ENCODE data around the gene SLC16A8.
"Not testable (repeated sequence)": the region's sequence is repeated elsewhere in the genome, so short reads cannot be mapped to it uniquely, and the experiment has no call there.

Gene SLC16A8

DNA sequence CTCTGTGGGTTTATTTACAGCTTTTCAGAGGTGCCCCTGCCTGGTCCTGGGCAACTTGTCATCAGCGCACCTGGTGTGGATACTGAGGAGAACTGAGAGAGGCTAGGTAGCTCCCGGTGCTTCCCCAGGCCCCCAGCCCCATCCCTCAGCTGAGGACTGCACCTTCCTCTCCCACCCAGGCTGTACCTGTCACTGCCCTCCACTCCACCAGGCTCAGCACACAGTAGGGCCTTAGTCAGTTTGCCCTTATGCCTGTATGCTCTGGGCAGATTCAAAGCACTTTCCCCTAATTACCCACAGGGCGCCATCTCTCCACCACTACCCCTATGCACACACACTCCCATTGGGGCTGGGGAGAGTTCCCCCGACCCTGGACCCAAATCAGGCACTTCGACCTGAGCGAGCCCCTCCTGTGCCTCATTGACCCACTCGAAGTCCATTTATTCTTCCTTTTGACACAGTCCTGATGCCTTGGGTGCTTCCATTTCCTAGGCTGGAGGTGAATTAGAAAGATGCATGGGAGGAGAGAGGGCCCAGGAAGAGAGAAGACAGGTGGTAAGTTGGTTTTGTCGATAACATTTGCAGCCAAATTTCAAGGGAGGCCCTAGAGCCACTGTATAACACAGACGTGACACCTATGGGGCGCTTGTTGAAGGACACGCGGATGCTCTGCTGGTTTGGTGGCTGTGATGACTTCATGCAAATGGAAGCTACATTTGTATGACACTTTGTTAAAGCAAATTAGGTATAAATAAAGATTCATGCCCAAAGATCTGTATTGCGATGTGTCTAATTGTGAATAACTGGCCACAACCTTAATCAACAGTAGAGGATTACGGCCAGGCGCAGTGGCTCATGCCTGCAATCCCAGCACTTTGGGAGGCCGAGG, 40.6 kb downstream of the SLC16A8 start:
- DNase-seq (ENCODE audit: low read depth) = no peak

DNA sequence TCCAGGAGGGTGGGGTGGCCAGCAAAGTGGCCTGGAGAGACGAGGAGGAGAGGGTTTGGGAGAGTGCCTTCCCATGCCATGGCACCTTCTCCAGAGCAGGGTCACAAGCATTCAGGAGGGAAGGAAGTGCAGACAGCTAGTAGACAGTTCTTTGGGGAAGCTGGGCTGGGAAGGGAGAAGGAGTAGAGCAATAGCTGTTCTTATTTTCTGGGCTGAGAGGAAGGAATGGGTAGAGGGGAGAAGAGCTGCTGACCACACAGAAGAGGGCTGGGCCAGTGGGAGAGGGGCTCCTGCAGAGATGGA, 41.5 kb downstream of the SLC16A8 start:
- DNase-seq (ENCODE audit: low read depth) = no peak

DNA sequence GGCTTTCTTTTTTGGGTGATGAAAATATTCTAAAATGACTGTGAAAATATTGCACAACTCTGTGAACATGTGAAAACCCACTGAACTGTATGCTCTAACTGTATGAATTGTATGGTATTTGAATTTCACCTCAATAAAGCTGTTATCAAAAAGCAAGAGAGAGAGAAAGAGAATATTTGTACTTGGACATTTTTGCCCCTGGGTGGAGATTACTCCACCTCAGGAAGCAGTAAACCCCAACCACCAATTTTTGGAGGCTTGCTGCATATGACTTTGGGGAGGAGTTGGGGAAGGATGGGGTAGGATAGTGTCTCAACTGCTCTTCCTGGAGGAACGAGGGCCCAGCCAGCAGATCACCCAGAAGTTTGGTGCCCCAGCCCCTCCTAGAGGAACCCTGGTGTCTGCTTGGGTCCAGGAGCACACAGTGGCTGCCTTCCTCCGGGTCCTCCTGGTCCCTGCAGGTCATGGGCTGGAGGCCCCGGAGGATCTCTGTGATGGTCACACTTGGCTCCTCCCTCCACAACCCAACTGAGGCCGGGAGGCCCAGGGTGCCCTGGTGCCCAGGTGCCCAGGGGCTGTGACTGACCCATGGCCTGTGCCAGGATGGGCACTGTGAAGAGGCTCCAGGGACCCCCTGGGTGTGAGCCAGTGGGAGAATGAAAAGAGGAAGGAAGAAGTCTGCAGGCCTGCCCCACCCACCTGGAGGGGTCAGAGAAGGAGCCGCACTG, 42.1 kb downstream of the SLC16A8 start:
- no peak for DNase-seq (ENCODE audit: low read depth)

DNA sequence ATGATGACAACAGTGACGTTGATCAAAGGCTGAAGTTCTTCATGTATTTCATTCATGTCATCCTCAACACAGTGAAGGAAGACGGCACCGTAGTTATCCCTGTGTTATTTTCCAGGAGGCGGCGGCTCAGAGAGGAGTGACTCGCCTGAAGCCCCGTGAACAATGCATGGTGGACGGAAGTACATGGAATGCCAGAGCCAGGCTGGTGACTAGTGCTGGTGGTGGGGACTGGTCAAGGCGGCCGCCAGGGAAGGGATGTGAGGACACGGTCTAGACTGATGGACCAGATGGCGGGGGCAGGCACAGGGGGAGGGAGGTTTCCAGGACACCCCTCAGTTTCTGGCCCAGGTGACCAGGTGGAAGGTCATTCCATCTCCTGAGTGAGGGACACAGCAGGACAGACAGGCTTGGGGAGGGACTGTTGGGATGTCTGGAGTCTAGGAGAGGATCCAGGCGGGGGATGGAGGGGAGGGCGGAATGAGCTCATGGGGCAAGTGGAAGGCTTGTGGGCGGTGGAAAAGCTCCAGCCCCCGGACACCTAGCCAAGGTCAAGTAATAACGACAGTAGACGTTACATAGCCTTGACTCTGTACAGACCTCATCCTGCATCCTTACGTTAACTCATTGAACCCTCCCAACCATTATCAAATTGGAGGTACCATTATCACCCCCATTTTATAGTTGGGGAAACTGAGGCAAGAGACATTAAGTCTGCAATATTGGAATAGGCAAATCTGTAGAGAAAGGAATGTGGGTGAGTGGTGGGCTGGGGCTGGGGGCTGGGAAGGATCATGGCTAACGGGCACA, 42.8 kb downstream of the SLC16A8 start:
- no peak for DNase-seq (ENCODE audit: low read depth)

DNA sequence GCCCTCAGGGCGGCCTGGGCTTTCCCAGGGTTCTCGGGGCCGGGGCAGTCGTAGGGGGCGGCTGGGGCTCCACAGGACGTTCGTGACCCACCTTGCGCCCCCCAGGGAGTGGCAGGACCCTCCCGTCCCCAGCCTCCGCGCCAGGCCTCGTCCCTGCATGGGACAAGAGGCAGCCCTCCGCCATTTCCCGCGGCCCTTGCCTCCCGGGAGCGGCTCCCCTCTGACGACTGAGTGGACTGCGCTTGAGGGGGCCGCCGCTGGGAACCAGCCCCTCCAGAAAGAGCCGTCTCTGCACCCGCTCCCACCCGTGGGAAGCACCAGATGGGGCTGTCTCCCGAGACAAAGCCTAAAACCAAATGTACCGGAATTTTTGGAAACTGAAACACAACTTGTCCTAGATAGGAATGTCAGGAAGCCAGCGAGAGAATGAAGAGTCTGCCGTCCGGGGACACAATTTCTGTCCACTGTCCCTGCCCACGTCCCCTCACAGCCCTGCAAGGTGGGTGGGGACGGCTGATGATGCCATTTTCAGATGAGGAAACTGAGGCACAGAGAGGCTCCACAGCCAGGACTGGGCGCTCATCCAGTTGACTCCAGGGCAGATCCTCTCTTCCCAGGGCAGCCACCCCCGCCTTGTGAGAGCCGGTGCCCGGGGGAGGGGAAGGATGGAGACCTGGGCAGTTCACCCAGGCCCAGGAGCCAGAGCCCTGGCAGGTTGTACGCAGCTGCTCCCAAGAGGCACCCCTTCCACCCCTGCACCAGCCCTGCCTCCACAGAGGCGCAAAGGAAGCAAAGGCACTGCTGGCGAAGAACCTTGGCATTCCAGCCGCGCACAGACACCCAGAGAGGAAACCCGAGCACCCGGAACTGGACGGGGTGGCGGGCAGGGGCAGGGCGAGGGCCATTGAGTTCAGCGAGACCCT, 44.8 kb downstream of the SLC16A8 start:
- no peak for DNase-seq (ENCODE audit: low read depth)

DNA sequence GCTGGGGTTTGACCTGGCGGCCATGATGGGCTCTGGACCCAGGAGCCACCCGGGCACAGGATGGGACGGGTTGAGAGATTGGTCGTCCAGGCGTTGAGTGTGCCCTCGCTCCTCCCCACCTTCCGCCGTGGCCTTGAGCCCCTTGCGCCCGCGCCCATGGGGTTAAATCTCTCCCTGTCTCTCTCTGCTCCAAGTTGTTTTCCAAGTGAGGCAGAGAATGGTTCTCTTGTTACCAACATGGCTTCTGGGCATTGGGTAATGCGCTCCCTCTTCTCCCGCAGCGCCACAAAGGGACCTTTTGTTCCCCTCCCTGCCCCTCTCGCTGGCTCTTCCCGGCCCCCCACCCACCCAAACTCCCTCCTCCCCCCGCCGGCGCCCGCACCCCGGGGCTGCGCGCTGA, 45.6 kb downstream of the SLC16A8 start:
- no peak for DNase-seq (ENCODE audit: low read depth)

DNA sequence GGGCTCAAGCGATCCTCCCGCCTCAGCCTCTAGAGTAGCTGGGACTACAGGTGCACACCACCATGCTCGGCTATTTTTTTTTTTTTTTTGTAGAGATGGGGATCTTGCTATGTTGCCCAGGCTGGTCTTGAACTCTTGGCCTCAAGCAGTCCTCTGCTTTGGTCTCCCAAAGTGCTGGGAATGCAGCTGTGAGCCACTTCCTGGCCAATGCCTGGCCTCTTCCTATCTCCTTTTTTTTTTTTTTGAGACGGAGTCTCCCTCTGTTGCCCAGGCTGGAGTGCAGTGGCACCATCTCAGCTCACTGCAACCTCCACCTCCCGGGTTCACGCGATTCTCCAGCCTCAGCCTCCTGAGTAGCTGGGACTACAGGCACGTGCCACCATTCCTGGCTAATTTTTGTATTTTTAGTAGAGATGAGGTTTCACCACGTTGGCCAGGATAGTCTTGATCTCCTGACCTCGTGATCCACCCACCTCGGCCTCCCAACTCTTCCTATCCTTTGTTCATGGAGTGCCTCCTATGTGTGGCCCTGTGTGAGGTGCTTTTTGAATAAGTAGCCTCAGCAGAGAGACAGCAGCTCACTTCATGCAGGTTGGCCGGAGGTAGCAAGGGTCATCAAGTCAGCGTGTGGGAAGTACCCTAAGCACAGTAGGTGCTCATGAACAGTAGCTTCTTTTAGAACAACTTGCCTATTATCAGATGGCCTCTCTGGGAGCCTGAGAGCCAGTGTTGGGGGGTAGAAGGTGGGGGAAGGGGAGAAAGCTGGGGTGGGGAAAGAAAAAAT, 46.4 kb downstream of the SLC16A8 start:
- not testable (repeated sequence) for DNase-seq (ENCODE audit: low read depth)

DNA sequence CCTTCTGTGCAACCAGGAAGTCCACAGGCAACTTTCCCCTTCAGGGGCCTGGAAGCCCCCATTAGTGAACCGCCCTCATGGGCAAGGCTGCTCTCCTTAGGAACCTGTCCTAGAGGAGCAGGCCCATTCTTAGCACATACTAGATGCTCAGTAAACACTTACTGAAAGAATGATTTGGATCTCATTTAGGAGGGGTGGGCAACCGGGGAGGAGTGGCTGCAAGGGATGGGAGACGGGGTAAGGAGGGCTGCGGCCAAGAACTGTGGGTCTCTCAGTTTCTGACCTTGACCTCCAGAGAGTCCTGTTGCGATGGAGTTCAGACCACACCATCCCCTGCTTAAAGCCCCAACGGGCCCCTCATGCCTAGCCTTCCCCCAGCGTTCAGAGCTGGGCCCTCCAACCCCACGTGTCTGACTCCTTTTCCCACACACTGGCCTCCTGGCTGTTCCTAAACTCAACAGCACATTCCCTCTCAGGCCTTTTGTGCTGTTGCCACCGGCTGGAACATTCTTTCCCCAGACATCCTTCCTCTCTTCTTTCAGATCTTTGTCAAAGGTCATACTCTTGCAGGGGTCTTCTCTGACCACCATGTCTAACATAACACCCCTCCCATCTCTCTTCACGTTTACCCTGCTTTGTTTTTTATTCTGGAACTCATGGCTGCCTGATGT, 47.5 kb downstream of the SLC16A8 start:
- no peak for DNase-seq (ENCODE audit: low read depth)

DNA sequence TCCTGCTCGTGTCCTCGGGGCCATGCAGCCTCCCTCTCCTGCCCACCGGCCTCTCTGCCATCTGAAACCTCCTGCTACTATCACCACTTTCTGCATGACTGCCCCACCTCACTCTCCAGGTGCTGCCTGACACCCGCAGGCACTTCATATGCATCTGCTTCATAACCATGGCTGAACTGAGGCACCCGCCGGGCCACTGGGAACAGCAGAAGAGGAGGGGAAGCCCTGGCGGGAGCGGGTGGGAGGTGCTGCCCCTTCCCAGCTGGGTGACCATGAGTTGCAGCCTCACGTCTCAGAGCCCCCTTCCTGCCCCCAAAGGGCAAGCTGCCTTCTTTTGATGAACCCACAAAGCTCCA, 48.5 kb downstream of the SLC16A8 start:
- DNase-seq (ENCODE audit: low read depth) = no peak

DNA sequence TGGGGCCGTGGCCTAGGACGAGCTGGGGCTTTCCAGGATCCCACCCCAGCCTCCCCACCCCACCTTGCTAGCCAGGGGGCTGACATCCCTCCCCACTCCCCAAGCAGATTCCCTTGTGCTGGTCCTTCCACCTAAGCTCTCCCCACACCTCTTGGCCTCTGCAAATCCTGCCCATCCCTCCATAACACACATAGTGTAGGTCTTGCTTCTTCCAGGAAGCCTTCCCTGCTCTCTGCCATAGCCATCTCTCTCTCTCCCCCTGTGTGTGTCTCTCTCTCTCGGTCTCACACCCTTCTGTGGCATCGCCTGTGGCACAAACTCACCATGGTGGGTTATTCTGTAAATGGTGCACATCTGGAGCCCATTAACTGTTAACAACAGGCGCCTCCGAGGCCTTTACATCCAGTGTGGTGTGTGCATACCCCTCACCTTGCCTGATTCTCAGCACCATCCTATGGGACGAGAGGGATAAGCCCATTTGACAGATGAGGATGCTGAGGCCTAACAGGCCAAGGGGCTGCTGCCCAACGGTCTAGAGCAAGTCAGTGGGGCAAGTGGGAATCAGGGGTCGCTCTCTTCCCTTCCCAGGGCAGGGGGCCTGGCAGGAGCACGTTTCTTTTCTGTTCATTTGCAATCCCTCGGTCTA, 49.0 kb downstream of the SLC16A8 start:
- DNase-seq (ENCODE audit: low read depth) = no peak

DNA sequence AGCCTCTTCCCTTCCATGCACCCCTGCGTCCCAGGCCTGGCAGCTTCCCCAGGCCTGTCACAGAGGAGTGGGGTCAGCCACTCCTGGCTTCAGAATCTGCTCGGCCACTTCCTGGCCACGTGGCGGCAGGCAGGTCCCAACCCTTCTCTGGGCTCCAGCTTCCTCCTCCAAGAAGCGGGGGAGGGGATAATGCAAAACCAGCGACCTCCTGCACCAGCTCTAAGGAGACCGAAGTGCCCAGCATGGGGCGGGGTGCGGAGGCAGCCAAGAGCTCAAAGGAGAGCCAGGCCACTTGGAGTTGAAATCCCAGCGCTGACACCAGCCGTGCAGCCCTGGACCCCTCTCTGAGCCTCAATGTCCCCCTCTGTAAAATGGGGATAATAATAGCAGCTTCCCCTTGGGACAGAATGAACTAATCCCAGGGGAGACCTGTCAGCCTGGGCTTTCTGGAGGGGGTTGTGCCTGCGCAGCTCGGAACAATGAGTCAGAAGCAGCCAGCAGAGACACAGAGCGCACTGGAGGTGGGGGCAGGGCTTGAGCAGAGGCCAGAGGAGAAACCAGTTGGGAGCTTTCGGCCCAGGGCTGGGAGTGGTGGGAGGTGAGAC, 49.6 kb downstream of the SLC16A8 start:
- DNase-seq (ENCODE audit: low read depth) = peak; percentile 63

DNA sequence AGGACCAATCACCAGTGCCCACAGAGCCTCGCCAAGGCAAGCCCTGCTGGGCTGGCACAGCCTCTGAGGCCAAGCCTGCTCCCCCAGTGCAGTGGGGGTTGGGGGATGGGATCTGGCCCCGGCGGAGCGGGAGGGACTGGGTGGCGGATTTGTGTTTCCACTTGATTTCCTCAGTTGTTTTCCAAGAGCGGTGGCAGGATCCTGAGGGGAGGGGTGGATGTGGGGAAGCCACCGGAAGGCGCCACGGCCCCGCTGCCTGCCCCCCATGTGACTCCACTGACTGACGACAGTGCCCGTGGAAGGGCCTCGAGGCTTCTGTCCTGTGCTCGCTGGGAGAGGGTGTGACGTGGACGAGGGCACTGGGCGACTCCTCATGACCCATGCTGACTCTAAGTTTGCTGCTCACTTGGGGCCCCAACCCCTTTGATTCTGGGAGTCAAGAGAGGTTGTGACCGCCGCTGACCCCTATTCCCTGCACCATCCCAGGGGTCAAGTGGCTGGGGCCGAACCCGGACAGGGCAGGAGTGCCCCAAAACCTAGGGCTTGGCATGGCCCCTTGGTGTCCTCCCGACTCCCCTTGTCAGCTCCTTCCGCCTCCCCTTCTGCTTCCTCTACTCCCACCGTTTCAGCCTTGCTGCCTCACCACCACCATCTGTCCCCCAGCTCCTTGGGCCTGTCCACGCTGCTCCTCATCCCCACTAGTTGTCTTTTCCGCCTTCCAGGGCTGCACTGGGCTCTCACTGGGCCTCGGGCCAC, 50.3 kb downstream of the SLC16A8 start:
- DNase-seq (ENCODE audit: low read depth) = no peak

DNA sequence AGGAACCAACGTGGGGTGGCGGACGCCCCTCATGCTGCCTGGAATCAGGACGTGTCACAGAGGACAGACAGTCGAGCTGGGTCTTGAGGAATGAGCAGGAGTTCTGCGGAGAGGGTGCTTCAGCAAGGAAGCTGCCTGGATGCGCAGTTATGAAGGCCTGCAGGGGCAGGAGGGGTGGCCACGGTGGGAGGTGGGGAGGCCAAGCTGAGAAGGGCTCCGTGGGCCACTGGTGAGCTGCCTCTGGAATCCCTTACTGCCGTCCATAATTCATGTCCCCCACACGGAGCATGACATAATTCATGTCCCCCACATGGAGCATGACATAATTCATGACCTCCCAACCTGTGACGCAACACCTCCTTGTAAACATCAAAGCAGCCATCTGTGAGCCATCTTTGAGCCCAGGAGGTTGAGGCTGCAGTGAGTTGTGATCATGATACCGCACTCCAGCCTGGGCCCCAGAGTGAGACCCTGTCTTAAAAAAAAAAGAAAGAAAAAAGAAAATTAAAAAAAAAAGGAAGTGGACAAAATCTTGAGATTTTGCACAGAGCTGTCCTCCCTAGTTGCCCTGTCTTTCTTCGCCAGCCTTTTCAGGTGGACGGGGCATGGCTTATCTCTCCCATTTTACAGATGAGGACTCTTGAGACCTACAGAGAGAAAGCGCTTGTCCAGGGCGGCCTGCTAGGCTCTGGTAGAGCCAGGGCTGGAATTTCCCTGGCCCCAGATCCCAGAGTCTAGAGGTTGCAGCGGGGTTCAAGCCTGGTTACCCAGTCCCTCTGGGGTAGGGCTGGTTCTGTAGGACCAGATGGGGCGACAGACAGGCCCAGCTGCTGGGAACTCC, 51.1 kb downstream of the SLC16A8 start:
- peak; percentile 31 for DNase-seq (ENCODE audit: low read depth)

DNA sequence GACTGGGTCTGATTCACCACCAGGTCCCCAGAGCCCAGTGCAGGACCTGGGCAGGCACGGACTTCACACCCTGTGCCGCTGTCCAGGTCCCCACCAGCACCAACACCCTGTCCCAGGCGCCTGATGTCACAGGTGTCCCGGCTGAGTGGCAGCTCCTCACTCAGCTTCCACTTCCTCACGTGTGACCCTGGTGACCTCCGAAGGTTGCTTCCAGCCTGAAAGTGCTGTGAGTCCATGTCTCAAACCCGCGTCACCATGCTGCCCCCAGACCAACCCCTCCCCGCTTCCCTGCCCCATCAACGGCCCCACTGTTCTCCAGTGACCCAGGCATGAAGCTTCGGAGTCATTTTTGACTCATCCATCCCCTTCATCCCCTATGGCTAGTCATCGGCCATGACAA, 52.5 kb downstream of the SLC16A8 start:
- no peak for DNase-seq (ENCODE audit: low read depth)

DNA sequence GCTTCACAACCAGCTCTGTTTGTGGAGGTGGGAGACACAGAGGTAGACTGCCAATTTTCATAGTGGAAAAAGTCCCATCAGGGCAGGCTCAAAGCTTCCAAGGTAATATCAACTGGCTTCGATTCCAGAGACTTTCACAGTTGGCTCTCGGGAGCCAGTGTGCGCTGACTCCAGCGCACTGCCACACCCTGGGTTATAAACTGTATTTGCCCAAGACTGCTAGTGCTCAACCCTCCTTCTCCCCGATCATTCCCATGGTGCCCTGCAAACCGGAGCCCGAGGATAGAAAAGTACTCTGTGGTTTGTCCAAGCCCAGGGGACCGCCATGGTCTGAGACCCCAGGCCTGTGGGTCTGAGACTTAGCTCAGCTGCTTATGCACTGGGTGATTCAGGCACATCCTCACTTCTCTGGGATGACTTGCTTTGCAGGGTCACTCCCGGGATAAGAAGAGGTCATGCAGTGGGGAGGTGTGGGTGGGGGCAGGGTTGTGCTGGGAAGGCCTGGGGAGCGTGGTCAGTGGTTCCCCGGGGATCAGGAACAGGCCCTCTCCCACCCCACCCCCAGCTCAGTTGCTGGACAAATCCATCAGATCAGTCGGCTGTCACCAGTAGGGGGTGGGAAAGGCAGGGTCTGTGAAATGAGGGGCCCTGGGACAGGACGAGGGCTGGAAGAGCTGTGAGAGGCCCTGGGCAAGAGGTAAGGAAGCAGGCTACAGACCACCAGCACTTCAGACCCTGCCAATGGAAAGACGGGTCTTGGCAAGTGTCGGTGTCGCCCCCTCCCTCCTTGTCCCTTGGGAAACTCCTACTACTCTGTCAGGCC, 53.5 kb downstream of the SLC16A8 start:
- DNase-seq (ENCODE audit: low read depth) = no peak

DNA sequence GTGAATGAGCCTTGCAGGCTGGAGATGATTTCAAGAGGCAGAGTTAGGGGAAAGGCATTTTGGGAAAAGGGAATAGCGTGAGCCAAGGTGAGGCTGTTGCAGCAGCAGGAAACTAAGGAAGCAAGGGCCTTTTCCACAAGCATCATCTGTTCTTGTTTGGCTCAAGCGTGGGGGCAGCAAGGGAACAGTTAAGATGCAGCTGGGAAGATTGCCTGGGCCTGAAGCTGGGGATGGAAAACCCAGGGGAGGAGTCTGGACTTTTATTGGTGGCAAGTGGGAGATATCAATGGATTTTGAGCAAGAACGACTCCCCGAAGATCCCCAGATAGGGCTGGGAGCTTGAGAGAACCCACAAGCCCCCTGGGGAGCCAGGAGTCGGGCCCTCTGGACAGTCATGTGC, 54.1 kb downstream of the SLC16A8 start:
- no peak for DNase-seq (ENCODE audit: low read depth)

DNA sequence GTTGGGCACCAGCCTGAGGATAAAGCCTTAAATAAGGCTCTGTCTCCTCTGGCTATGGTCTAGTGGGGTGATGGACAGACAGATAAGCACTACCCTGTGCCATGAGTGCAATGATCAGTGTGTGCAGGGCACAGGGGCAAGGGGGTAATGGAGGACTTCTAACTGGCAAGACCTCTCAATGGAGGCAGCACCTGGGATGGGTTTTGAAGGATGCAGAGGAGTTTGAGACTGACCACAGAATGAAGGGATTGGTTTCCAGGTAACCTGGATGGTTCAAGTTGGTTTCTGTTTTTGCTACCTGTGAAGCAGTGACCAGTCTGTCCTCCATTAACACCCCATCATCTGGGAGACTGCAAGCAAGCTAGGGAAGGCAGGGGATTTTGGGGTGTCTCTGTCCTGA, 54.6 kb downstream of the SLC16A8 start:
- DNase-seq (ENCODE audit: low read depth) = no peak
